Peyer's patch (tissue), 4 donors: ENCODE results near the gene RAVER1. TPM values are rescaled to one million over a fixed set of nuclear protein-coding genes. Genes with fewer than 3 reads are reported as not detected.
"Not testable (repeated sequence)": the region's sequence is repeated elsewhere in the genome, so short reads cannot be mapped to it uniquely, and the experiment has no call there.

Source experiments
- DNase-seq, 3 donors: peaks; one replicate each; pipeline ENCODE4 v3.0.0-alpha.2; 2017 to 2019
- H3K27ac ChIP-seq, 4 donors: fragments of 200-600 bp; sonication (generic); one replicate each; pipeline ENCODE4 v1.5.1; 2016 to 2019
- H3K27me3 ChIP-seq, 2 donors: fragments of 200-600 bp; sonication (generic); one replicate each; pipeline ENCODE4 v1.5.1; 2019
- H3K36me3 ChIP-seq, 3 donors: fragments of 200-600 bp; sonication (generic); one replicate each; pipeline ENCODE4 v1.5.1; 2016 to 2019
- H3K4me1 ChIP-seq, 4 donors: fragments of 200-600 bp; sonication (generic); one replicate each; pipeline ENCODE4 v1.5.1; 2016 to 2019
- H3K4me3 ChIP-seq, 4 donors: fragments of 200-600 bp; sonication (generic); 1 replicate in 3 of 4; 2 replicates in 1 of 4; pipeline ENCODE4 v1.5.1; 2016 to 2019; ENCODE audit warnings: mild to moderate bottlenecking in 1 of 4
- H3K9me3 ChIP-seq, 4 donors: fragments of 200-600 bp; sonication (generic); one replicate each; pipeline ENCODE4 v1.5.1; 2016 to 2019; ENCODE audit warnings: mild to moderate bottlenecking in 1 of 4
- POLR2A ChIP-seq, 2 donors: fragments of 450-650 bp; IDR thresholded peaks; one replicate each; pipeline ENCODE4 v1.5.1; 2017; ENCODE audit warnings: antibody characterized with exemption in 2 of 2, mild to moderate bottlenecking in 2 of 2, moderate library complexity in 2 of 2
- total RNA-seq, 4 donors: library from RNA; depleted of rRNA; stranded (reverse); fragments of >200 nt; gene quantifications; one replicate each; pipeline ENCODE4 v1.1.0, GENCODE V29; 2016
- TF ChIP-seq, protein P1 (sequence below), 6 experiments: fragments of 450-650 bp in 4 of 6; fragments of 200-600 bp in 2 of 6; sonication (generic) in 1 of 6; IDR thresholded peaks; one replicate each; pipeline ENCODE4 v1.5.1; 2017 to 2019; ENCODE audit warnings: antibody characterized with exemption in 6 of 6, mild to moderate bottlenecking in 3 of 6, moderate library complexity in 1 of 6

Gene RAVER1
- total RNA-seq, 4 donors from 2014 or later, result 42.1 to 66.5 (median 55.8) TPM

DNA sequence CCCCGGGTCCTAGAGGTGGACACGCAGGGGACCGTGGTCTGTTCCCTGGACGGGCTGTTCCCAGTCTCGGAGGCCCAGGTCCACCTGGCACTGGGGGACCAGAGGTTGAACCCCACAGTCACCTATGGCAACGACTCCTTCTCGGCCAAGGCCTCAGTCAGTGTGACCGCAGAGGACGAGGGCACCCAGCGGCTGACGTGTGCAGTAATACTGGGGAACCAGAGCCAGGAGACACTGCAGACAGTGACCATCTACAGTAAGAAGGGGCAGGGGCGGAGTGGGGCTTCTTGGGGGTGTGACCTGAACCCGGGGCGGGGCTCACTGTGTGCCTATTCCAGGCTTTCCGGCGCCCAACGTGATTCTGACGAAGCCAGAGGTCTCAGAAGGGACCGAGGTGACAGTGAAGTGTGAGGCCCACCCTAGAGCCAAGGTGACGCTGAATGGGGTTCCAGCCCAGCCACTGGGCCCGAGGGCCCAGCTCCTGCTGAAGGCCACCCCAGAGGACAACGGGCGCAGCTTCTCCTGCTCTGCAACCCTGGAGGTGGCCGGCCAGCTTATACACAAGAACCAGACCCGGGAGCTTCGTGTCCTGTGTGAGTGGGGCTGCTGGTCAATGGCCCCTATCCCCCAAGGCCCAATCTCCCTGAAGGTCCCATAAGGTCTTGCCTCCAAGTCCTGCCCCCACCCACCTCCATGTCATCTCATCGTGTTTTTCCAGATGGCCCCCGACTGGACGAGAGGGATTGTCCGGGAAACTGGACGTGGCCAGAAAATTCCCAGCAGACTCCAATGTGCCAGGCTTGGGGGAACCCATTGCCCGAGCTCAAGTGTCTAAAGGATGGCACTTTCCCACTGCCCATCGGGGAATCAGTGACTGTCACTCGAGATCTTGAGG, 49.0 kb downstream of the RAVER1 start:
- Histone ChIP-seq H3K4me1 (peaks cover 0 to 30% (median 27%) of the 10 kb centered on the region in 4 donors), H3K36me3 (peaks cover 0 to 17% (median 0%) of the 10 kb centered on the region in 3 donors), H3K27ac (no peak overlapping the region), H3K9me3 (no peaks in the 10 kb centered on the region), H3K27me3 (peaks cover 0 to 9% of the 10 kb centered on the region in 2 donors), H3K4me3 (no peak overlapping the region)
- no peak for DNase-seq
- no peak for TF ChIP-seq POLR2A (IDR thresholded peaks at IDR 0.05)
- TF ChIP-seq, protein P1, sequence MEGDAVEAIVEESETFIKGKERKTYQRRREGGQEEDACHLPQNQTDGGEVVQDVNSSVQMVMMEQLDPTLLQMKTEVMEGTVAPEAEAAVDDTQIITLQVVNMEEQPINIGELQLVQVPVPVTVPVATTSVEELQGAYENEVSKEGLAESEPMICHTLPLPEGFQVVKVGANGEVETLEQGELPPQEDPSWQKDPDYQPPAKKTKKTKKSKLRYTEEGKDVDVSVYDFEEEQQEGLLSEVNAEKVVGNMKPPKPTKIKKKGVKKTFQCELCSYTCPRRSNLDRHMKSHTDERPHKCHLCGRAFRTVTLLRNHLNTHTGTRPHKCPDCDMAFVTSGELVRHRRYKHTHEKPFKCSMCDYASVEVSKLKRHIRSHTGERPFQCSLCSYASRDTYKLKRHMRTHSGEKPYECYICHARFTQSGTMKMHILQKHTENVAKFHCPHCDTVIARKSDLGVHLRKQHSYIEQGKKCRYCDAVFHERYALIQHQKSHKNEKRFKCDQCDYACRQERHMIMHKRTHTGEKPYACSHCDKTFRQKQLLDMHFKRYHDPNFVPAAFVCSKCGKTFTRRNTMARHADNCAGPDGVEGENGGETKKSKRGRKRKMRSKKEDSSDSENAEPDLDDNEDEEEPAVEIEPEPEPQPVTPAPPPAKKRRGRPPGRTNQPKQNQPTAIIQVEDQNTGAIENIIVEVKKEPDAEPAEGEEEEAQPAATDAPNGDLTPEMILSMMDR (IDR thresholded peaks at IDR 0.05), result no peak

DNA sequence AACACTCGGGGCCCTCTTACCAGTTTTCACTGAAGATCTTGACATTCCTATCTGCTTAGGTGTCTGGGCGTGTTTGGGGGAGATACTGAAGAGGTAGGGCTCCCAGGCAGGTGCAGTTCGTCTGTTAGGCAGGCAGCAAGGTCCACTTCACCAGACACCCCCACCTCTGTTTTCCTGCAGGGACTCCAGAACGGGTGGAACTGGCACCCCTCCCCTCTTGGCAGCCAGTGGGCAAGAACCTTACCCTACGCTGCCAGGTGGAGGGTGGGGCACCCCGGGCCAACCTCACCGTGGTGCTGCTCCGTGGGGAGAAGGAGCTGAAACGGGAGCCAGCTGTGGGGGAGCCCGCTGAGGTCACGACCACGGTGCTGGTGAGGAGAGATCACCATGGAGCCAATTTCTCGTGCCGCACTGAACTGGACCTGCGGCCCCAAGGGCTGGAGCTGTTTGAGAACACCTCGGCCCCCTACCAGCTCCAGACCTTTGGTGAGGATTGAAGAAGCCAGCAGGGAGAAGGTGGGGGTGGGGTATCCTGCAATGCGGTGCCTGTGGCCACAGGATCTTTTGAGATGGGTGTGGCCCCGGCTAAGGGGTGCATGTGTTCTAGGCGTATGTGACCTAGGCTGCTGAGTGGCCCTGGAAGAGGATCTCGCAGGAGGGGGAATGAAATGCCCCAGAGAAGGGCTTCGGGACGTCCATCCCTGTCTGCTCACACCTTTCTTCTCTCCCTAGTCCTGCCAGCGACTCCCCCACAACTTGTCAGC, 49.8 kb downstream of the RAVER1 start:
- H3K9me3 ChIP-seq, result no peaks in the 10 kb centered on the region
- H3K36me3 ChIP-seq, result peaks cover 0 to 17% (median 0%) of the 10 kb centered on the region in 3 donors
- H3K4me1 ChIP-seq, result peaks cover 0 to 22% (median 21%) of the 10 kb centered on the region in 4 donors
- TF ChIP-seq, protein P1 (IDR thresholded peaks at IDR 0.05), result no peak
- no peak for TF ChIP-seq POLR2A (IDR thresholded peaks at IDR 0.05)
- H3K27ac ChIP-seq, result no peak overlapping the region
- peaks cover 0 to 6% of the 10 kb centered on the region in 2 donors for H3K27me3 ChIP-seq
- no peak for DNase-seq
- no peak overlapping the region for H3K4me3 ChIP-seq

DNA sequence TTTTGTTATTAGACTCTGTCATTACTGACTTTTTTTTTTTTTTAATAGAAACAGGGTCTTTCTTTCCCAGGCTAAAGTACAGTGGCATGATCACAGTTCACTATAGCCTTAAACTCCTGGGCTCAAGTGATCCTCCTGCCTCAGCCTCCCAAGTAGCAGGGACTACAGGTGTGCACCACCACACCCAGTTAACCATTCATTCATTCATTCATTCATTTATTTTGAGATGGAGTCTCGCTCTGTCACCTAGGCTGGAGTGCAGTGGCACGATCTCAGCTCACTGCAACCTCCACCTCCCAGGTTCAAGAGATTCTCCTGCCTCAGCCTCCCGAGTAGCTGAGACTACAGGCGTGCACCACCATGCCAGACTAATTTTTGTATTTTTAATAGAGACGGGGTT, 51.3 kb downstream of the RAVER1 start:
- not testable (repeated sequence) for H3K4me1 ChIP-seq, H3K27ac ChIP-seq, H3K27me3 ChIP-seq, H3K4me3 ChIP-seq, H3K9me3 ChIP-seq, DNase-seq
- peaks cover 0 to 17% (median 0%) of the 10 kb centered on the region in 3 donors for H3K36me3 ChIP-seq

DNA sequence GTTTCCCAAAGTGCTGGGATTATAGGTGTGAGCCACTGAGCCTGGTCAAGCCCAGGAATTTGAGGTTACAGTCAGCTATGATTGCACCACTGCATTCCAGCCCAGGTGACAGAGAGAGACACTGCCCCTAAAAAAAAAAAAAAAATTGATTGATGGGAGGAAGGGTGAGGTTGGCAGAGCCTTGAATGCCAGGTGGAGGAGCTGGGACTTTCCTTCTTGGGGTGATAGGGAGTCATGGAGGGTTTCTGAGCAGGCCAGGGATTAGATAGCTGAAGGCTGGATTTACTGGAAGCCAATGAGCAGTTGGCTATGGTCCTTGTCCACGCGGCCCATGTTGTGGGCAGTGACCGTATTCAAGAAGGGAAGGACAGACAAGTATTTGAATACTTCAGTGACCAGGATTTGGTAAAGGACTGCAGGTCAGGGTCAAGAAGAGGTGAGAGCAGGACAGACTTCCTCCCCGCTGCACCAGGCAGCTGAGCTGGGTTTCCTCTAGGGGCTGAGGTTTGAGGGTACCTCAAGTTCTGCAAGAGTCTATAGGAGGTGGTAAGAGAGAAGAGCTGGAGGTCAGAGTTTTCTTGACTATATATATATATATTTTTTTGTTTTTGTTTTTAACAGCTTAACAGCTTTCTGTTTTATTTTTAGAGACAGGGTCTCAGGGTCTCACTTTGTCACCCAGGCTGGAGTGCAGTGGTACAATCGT, 53.4 kb downstream of the RAVER1 start:
- H3K4me1 ChIP-seq, result peaks cover 0 to 3% (median 0%) of the 10 kb centered on the region in 4 donors
- peaks cover 0 to 13% (median 0%) of the 10 kb centered on the region in 3 donors for H3K36me3 ChIP-seq
- no peaks in the 10 kb centered on the region for H3K27me3 ChIP-seq
- peak overlapping the region in 1 of 4 donors; percentile 10 for H3K27ac ChIP-seq
- no peak overlapping the region for H3K4me3 ChIP-seq
- DNase-seq, result peak in 1 of 3 donors; percentile 49
- no peaks in the 10 kb centered on the region for H3K9me3 ChIP-seq
- no peak for TF ChIP-seq POLR2A (IDR thresholded peaks at IDR 0.05)
- TF ChIP-seq, protein P1 (IDR thresholded peaks at IDR 0.05), result no peak

DNA sequence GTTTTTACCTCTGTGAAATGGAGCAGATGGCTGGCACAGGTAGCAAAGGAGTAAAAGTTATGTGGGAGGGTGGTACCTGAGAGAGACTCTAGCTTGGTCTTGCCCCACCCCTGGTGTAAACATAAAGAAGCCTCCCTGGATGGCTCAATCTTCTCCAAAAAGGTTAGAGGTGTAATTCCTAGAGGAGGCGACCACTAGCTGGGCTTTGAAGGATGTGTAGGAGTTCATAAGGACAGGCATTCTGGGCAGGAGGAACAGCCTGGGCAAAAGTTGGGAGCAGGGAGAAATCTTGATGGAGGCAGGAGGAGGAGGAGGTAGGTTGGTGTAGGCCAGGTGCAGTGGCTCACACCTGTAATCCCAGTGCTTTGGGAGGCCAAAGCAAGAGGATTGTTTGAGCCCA, 54.4 kb downstream of the RAVER1 start:
- no peak for DNase-seq
- TF ChIP-seq, protein P1 (IDR thresholded peaks at IDR 0.05), result no peak
- no peak for TF ChIP-seq POLR2A (IDR thresholded peaks at IDR 0.05)
- H3K27ac ChIP-seq, result no peak overlapping the region
- H3K4me1 ChIP-seq, result peaks cover 0 to 3% (median 0%) of the 10 kb centered on the region in 4 donors
- H3K36me3 ChIP-seq, result peaks cover 0 to 4% (median 0%) of the 10 kb centered on the region in 3 donors
- H3K9me3 ChIP-seq, result no peaks in the 10 kb centered on the region
- H3K4me3 ChIP-seq, result no peak overlapping the region
- H3K27me3 ChIP-seq, result no peaks in the 10 kb centered on the region
